CD14-positive monocyte (primary cell): ENCODE measurements around the gene MX2. TPM values are rescaled to one million over a fixed set of nuclear protein-coding genes. Genes with fewer than 3 reads are reported as not detected.

Experiments
- DNase-seq, 3 donors: peaks; one replicate each; pipeline ENCODE4 v3.0.0-alpha.2; 2011 to 2022
- H2AFZ ChIP-seq: 2 replicates; pipeline ENCODE4 v1.6.0; 2012; ENCODE audit warnings: mild to moderate bottlenecking, low read depth, low read length, inconsistent platforms; ENCODE audit not compliant: insufficient read depth, poor library complexity, severe bottlenecking
- H3K27ac ChIP-seq, 2 donors: 1 replicate in 1 of 2; 2 replicates in 1 of 2; pipeline ENCODE4 v1.5.1; 2012 to 2013; ENCODE audit warnings: low read length in 2 of 2, control low read depth in 1 of 2, inconsistent platforms in 1 of 2, low read depth in 1 of 2, mild to moderate bottlenecking in 1 of 2
- H3K27me3 ChIP-seq, 2 donors: one replicate each; pipeline versions ENCODE4 v1.6.0 to v1.6.1; 2011 to 2013; ENCODE audit warnings: low read length in 2 of 2; ENCODE audit not compliant: control insufficient read depth in 2 of 2, insufficient read depth in 2 of 2
- H3K36me3 ChIP-seq, 2 donors: replicated peaks in 1 of 2; 1 replicate in 1 of 2; 2 replicates in 1 of 2; pipeline versions ENCODE4 v1.5.1 to v1.6.1; 2012 to 2013; ENCODE audit warnings: low read length in 2 of 2, control low read depth in 1 of 2, inconsistent platforms in 1 of 2, mild to moderate bottlenecking in 1 of 2; ENCODE audit not compliant: insufficient read depth in 2 of 2, control insufficient read depth in 1 of 2
- H3K4me1 ChIP-seq, 2 donors: 1 replicate in 1 of 2; 2 replicates in 1 of 2; pipeline versions ENCODE4 v1.5.1 to v1.6.1; 2012 to 2013; ENCODE audit warnings: low read length in 2 of 2, control low read depth in 1 of 2, inconsistent platforms in 1 of 2, mild to moderate bottlenecking in 1 of 2, moderate library complexity in 1 of 2; ENCODE audit not compliant: insufficient read depth in 2 of 2, control insufficient read depth in 1 of 2
- H3K4me2 ChIP-seq: replicated peaks from 2 replicates; pipeline ENCODE3; 2012; ENCODE audit warnings: low read length, moderate library complexity, mild to moderate bottlenecking; ENCODE audit not compliant: poor library complexity, severe bottlenecking; ENCODE audit errors: extremely low read depth
- H3K4me3 ChIP-seq, 3 experiments: fragments of 200-600 bp in 1 of 3; sonication (generic) in 1 of 3; replicated peaks in 1 of 3; 1 replicate in 2 of 3; 2 replicates in 1 of 3; pipeline ENCODE4 v1.5.1; 2011 to 2013; ENCODE audit warnings: low read length in 3 of 3, mild to moderate bottlenecking in 3 of 3, control low read depth in 2 of 3, low read depth in 2 of 3, inconsistent platforms in 1 of 3, moderate library complexity in 1 of 3
- H3K79me2 ChIP-seq: 2 replicates; pipeline ENCODE4 v1.6.0; 2012; ENCODE audit warnings: mild to moderate bottlenecking, control low read depth, inconsistent platforms, low read length, moderate library complexity; ENCODE audit not compliant: insufficient read depth
- H3K9ac ChIP-seq: 2 replicates; pipeline ENCODE4 v1.6.0; 2017; ENCODE audit warnings: low read length, mild to moderate bottlenecking; ENCODE audit not compliant: insufficient read depth, poor library complexity, severe bottlenecking
- H3K9me3 ChIP-seq, 2 donors: replicated peaks in 1 of 2; 1 replicate in 1 of 2; 2 replicates in 1 of 2; pipeline versions ENCODE4 v1.5.1 to v1.6.1; 2012 to 2013; ENCODE audit warnings: low read length in 2 of 2, control low read depth in 1 of 2; ENCODE audit not compliant: control insufficient read depth in 1 of 2, insufficient read depth in 1 of 2
- H4K20me1 ChIP-seq: 2 replicates; pipeline ENCODE4 v1.6.0; 2012; ENCODE audit warnings: mild to moderate bottlenecking, low read length, control low read depth, moderate library complexity; ENCODE audit not compliant: insufficient read depth
- H3K27ac Mint-ChIP-seq, 7 donors: one replicate each; pipeline ENCODE4 v1.8.0; 2020; ENCODE audit warnings: mild to moderate bottlenecking in 7 of 7, mixed read lengths in 7 of 7, moderate library complexity in 6 of 7, inconsistent platforms in 2 of 7
- H3K27me3 Mint-ChIP-seq, 3 donors: one replicate each; pipeline ENCODE4 v1.8.0; 2021 to 2022; ENCODE audit warnings: low read depth in 3 of 3, mild to moderate bottlenecking in 3 of 3, mixed read lengths in 3 of 3, moderate library complexity in 3 of 3, inconsistent platforms in 1 of 3
- H3K36me3 Mint-ChIP-seq, 2 donors: one replicate each; pipeline ENCODE4 v1.8.0; 2020; ENCODE audit warnings: mixed read lengths in 2 of 2, inconsistent platforms in 1 of 2, mild to moderate bottlenecking in 1 of 2
- H3K4me1 Mint-ChIP-seq: one replicate; pipeline ENCODE4 v1.8.0; 2020; ENCODE audit warnings: mild to moderate bottlenecking, mixed read lengths
- H3K4me3 Mint-ChIP-seq, 2 donors: one replicate each; pipeline ENCODE4 v1.8.0; 2020; ENCODE audit warnings: mild to moderate bottlenecking in 2 of 2, mixed read lengths in 2 of 2, moderate library complexity in 1 of 2
- H3K9me3 Mint-ChIP-seq, 7 donors: one replicate each; pipeline ENCODE4 v1.8.0; 2020 to 2022; ENCODE audit warnings: mixed read lengths in 7 of 7, mild to moderate bottlenecking in 6 of 7, moderate library complexity in 6 of 7, inconsistent platforms in 2 of 7
- WGBS: methylation state at CpG from one replicate; pipeline ENCODE4 v1.1.5; 2013; ENCODE audit warnings: missing lambda C conversion rate; ENCODE audit not compliant: insufficient coverage; 5-methylcytosine and 5-hydroxymethylcytosine counted together
- intact Hi-C, 2 donors: fragments of 100-400 bp; cut with micrococcal nuclease; formaldehyde crosslinking; loops; one replicate each; pipeline versions ENCODE4 v1.15.0 to v1.15.1; 2023
- polyA plus RNA-seq, 3 donors: library from polyadenylated mRNA; depleted of rRNA in 1 of 3; unstranded in 2 of 3; stranded (reverse) in 1 of 3; fragments of 300-500 nt in 2 of 3; fragments of >200 nt in 1 of 3; fragmentation: Illumina TruSeq in 2 of 3; gene quantifications; 1 replicate in 2 of 3; 2 replicates in 1 of 3; pipeline ENCODE4 v1.2.3, GENCODE V29; 2012 to 2021
- TF ChIP-seq, protein P1 (sequence below): fragments of 200-600 bp; IDR thresholded peaks from one replicate; pipeline ENCODE4 v1.8.0; 2022; ENCODE audit warnings: antibody characterized with exemption, mild to moderate bottlenecking

MX2 gene
- polyA plus RNA-seq, 3 donors, result 43.1 to 79.4 (median 50.3) TPM

DNA sequence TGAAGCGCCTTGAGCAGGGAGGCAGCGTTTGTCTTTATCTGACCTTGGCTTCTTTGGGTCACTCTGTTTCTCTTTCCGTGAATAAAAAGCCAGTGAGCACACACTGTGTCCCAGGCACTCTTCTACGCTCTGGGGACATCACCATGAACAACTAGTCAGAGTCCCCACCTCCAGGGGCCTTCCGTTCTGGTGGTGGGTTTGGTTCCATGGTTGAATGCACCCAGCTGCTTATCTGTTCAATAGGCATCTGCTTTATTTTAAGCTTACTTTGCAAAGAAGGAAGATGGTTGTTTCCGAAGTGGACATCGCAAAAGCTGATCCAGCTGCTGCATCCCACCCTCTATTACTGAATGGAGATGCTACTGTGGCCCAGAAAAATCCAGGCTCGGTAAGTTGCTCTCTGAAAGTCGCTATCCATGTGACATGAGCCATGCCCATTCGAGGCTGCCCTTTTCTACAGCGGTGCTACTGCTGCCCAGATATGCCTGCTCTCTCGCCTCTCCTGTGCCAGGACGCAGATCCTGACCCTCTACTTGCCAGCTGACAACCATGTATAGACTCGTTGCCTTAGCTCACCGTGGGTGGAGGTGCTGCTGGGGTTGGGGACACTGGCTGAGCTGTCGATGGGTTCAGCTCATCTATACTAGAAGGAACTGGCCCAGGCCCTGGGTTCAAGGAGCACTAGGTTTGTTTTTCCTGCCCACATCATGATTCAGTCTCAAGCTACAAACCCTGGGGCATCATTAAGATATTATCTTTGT, 70.1 kb downstream of the MX2 start:
- Histone ChIP-seq H3K79me2 (no peaks in the 10 kb centered on the region), H3K27me3 (peaks cover 0 to 3% of the 10 kb centered on the region in 2 donors), H3K27ac (no peak overlapping the region), H3K4me2 (no peak overlapping the region), H3K9me3 (peaks cover 4 to 13% of the 10 kb centered on the region in 2 donors), H2AFZ (no peak overlapping the region), H4K20me1 (peaks cover 4% of the 10 kb centered on the region), H3K36me3 (peaks cover 81 to 90% of the 10 kb centered on the region in 2 donors), H3K4me3 (no peak overlapping the region), H3K9ac (no peak overlapping the region), H3K4me1 (peaks cover 4 to 5% of the 10 kb centered on the region in 2 donors)
- Mint-ChIP-seq H3K36me3 (peaks cover 88 to 97% of the 10 kb centered on the region in 2 donors), H3K4me3 (no peak overlapping the region), H3K27ac (peak overlapping the region in 2 of 7 donors; percentile 41 to 76), H3K9me3 (peaks cover 7 to 25% (median 14%) of the 10 kb centered on the region in 7 donors), H3K4me1 (peaks cover 23% of the 10 kb centered on the region), H3K27me3 (peaks cover 2 to 14% (median 6%) of the 10 kb centered on the region in 3 donors)
- intact Hi-C loops, result loop anchor here in 1 of 2 donors (5.0 kb wide), 1 partner anchor 40 kb away; no protein-coding TSS in a partner anchor
- WGBS, result 98% methylated on average over 8 of the region's 16 CpGs
- TF ChIP-seq, protein P1, sequence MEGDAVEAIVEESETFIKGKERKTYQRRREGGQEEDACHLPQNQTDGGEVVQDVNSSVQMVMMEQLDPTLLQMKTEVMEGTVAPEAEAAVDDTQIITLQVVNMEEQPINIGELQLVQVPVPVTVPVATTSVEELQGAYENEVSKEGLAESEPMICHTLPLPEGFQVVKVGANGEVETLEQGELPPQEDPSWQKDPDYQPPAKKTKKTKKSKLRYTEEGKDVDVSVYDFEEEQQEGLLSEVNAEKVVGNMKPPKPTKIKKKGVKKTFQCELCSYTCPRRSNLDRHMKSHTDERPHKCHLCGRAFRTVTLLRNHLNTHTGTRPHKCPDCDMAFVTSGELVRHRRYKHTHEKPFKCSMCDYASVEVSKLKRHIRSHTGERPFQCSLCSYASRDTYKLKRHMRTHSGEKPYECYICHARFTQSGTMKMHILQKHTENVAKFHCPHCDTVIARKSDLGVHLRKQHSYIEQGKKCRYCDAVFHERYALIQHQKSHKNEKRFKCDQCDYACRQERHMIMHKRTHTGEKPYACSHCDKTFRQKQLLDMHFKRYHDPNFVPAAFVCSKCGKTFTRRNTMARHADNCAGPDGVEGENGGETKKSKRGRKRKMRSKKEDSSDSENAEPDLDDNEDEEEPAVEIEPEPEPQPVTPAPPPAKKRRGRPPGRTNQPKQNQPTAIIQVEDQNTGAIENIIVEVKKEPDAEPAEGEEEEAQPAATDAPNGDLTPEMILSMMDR, result no peak
- no peak for DNase-seq

DNA sequence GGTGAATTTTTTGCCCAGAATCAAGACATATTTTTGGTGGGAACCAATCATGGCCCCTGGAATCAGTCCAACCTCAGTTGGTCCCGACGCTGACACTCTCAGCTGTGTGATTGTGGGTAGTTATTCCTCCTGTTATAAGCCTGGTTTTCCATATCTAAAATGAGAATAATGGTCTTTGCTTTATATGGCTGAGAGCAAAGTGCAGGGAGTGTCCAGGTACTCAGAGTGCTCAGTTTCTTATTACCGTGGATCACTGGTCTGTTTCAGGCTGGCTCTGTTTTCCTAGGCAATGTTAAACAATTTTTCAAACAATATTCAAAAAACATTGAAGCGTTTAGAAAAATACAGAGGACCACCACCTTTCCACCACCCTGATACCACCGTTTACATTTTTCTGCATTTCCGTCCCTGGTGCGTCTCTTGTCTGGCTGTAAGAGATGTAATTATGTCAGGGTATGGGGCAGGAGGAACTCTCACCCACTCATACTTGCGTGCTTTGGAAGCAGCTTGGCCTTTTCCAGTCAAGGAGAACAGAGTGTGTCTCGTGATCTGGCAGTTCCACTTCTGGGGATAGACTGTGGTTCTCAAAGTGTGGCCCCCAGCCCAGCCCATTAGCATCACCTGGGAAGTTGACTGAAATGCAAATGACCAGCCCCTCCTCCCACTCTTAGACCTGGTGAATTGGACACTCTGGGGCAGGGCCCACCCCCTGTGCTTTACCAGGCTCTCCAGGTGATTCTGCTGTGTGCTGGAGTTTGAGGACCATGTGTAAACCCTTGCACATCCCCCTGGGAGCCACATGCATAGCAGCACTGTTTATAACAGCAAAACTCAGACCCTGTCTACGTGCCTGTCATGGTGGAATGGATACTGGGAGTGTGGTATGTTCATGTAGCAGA, 71.0 kb downstream of the MX2 start:
- H3K4me3 ChIP-seq, result no peak overlapping the region
- no peak overlapping the region for H2AFZ ChIP-seq
- intact Hi-C loops, result loop anchor here in 1 of 2 donors (5.0 kb wide), 1 partner anchor 41 kb away; no protein-coding TSS in a partner anchor
- H3K27ac ChIP-seq, result no peak overlapping the region
- no peaks in the 10 kb centered on the region for H3K4me1 ChIP-seq
- H3K27ac Mint-ChIP-seq, result peak overlapping the region in 2 of 7 donors; percentile 31 to 54
- peaks cover 7 to 25% (median 14%) of the 10 kb centered on the region in 7 donors for H3K9me3 Mint-ChIP-seq
- H4K20me1 ChIP-seq, result peaks cover 4% of the 10 kb centered on the region
- no peaks in the 10 kb centered on the region for H3K79me2 ChIP-seq
- H3K27me3 ChIP-seq, result no peaks in the 10 kb centered on the region
- TF ChIP-seq, protein P1, result no peak
- peaks cover 0 to 5% (median under 1%) of the 10 kb centered on the region in 3 donors for H3K27me3 Mint-ChIP-seq
- no peak overlapping the region for H3K4me2 ChIP-seq
- H3K4me1 Mint-ChIP-seq, result peaks cover 14% of the 10 kb centered on the region
- no peak for DNase-seq
- peaks cover 89 to 98% of the 10 kb centered on the region in 2 donors for H3K36me3 ChIP-seq
- 67% methylated on average over 2 of the region's 10 CpGs for WGBS
- H3K36me3 Mint-ChIP-seq, result peaks cover 90 to 97% of the 10 kb centered on the region in 2 donors
- H3K4me3 Mint-ChIP-seq, result no peak overlapping the region
- H3K9me3 ChIP-seq, result peaks cover 4 to 13% of the 10 kb centered on the region in 2 donors
- no peak overlapping the region for H3K9ac ChIP-seq
